ENCODE measurements around the gene GLMP.

Gene GLMP

GRCh38 chr1:156253634-156254033 is 41.8 kb downstream of the GLMP start:
- no peak for DNase-seq
- no peak overlapping the region for H3K4me3 Mint-ChIP-seq
- H3K36me3 Mint-ChIP-seq (ENCODE audit: low read depth), result peaks cover 49% of the 10 kb centered on the region
- no peak overlapping the region for H3K27ac Mint-ChIP-seq
- H3K27me3 Mint-ChIP-seq (ENCODE audit: low read depth, poor library complexity), result peaks cover 3% of the 10 kb centered on the region
- H3K4me1 Mint-ChIP-seq, result peaks cover 11% of the 10 kb centered on the region
- no peaks in the 10 kb centered on the region for H3K9me3 Mint-ChIP-seq
- TF ChIP-seq CTCF (IDR thresholded peaks at IDR 0.05), result no peak

DNA sequence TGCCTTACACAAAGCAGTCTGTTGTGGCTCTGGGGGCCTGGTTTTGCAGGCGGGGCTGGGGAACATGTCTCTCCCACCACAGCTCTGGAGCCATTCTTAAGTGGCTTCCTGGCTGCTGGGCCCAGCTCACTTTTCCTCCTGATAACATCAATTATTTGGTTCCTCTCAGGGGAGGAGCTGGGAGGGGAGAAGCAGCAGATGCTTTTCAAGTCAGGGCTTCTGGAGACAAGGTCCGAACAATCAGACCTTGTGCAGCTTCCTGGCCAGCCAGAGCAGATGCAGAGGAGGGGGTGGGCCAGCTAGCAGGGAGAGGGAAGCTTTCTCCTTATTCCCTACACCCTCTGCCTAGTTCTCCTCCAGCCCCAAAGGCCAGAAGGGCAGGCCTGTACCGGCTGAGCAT is 44.0 kb downstream of the GLMP start:
- H3K36me3 Mint-ChIP-seq (ENCODE audit: low read depth), result peaks cover 36% of the 10 kb centered on the region
- H3K4me1 Mint-ChIP-seq, result peaks cover 17% of the 10 kb centered on the region
- no peaks in the 10 kb centered on the region for H3K9me3 Mint-ChIP-seq
- DNase-seq, result no peak
- TF ChIP-seq CTCF (IDR thresholded peaks at IDR 0.05), result no peak
- no peak overlapping the region for H3K4me3 Mint-ChIP-seq
- H3K27ac Mint-ChIP-seq, result no peak overlapping the region
- peaks cover 3% of the 10 kb centered on the region for H3K27me3 Mint-ChIP-seq (ENCODE audit: low read depth, poor library complexity)

GRCh38 chr1:156249593-156249992 is 45.9 kb downstream of the GLMP start:
- no peak for TF ChIP-seq CTCF (IDR thresholded peaks at IDR 0.05)
- Mint-ChIP-seq H3K9me3 (no peaks in the 10 kb centered on the region), H3K36me3 (ENCODE audit: low read depth) (peaks cover 27% of the 10 kb centered on the region), H3K27ac (no peak overlapping the region), H3K4me1 (peaks cover 30% of the 10 kb centered on the region), H3K4me3 (no peak overlapping the region), H3K27me3 (ENCODE audit: low read depth, poor library complexity) (peaks cover 3% of the 10 kb centered on the region)
- DNase-seq, result no peak

GRCh38 chr1:156248323-156248683 is 47.2 kb downstream of the GLMP start:
- no peaks in the 10 kb centered on the region for H3K9me3 Mint-ChIP-seq
- peaks cover 3% of the 10 kb centered on the region for H3K27me3 Mint-ChIP-seq (ENCODE audit: low read depth, poor library complexity)
- peak overlapping the region; percentile 96 for H3K27ac Mint-ChIP-seq
- no peak for DNase-seq
- peaks cover 30% of the 10 kb centered on the region for H3K4me1 Mint-ChIP-seq
- no peak overlapping the region for H3K4me3 Mint-ChIP-seq
- no peak for TF ChIP-seq CTCF (IDR thresholded peaks at IDR 0.05)
- H3K36me3 Mint-ChIP-seq (ENCODE audit: low read depth), result peaks cover 19% of the 10 kb centered on the region

GRCh38 chr1:156247460-156248322 is 47.8 kb downstream of the GLMP start, which contains the start of gene PAQR6:
TSS of gene PAQR6 (minus strand) at chr1:156248056. CDS start at chr1:156246731, 1,325 bp downstream.
- peaks cover 13% of the 10 kb centered on the region for H3K36me3 Mint-ChIP-seq (ENCODE audit: low read depth)
- H3K4me3 Mint-ChIP-seq, result no peak within 1 kb of the TSS
- peak within 1 kb of the TSS; percentile 96 for H3K27ac Mint-ChIP-seq
- TF ChIP-seq CTCF (IDR thresholded peaks at IDR 0.05), result no peak
- H3K4me1 Mint-ChIP-seq, result peaks cover 30% of the 10 kb centered on the region
- H3K27me3 Mint-ChIP-seq (ENCODE audit: low read depth, poor library complexity), result peaks cover 3% of the 10 kb centered on the region
- no peak for DNase-seq
- H3K9me3 Mint-ChIP-seq, result no peaks in the 10 kb centered on the region
